Measurements from ENCODE around the gene TRDMT1.
A peak's percentile ranks its signal among the peaks of the same experiment; 100 is the strongest.

The TRDMT1 gene

GRCh38 chr10:17234431-17234945 lies 33.0 kb upstream of the TRDMT1 start:
- TF ChIP-seq CTCF (IDR thresholded peaks at IDR 0.05; ENCODE audit: low read depth, low read length, missing control alignments) = no peak
- DNase-seq = no peak
- no peaks in the 10 kb centered on the region for H3K27me3 ChIP-seq (replicated peaks)
- H3K36me3 ChIP-seq (replicated peaks) = peaks cover 79% of the 10 kb centered on the region
- peak overlapping the region; percentile 99 for H3K4me3 ChIP-seq (ENCODE audit: low read depth, low read length)
- H3K27ac ChIP-seq = peak overlapping the region; percentile 99
- in situ Hi-C loops (cut with HindIII; ENCODE audit: low pct_ligation_motif_present, low sequenced_read_pairs) = loop anchor here (25.0 kb wide), 1 partner anchor 372 kb away; no protein-coding TSS in a partner anchor

GRCh38 chr10:17233286-17233991 lies 32.0 kb upstream of the TRDMT1 start:
- DNase-seq = no peak
- peak overlapping the region; percentile 99 for H3K27ac ChIP-seq
- H3K4me3 ChIP-seq (ENCODE audit: low read depth, low read length) = peak overlapping the region; percentile 99
- TF ChIP-seq CTCF (IDR thresholded peaks at IDR 0.05; ENCODE audit: low read depth, low read length, missing control alignments) = peak; percentile 8
- H3K27me3 ChIP-seq (replicated peaks) = no peaks in the 10 kb centered on the region
- in situ Hi-C loops (cut with HindIII; ENCODE audit: low pct_ligation_motif_present, low sequenced_read_pairs) = loop anchor here (25.0 kb wide), 1 partner anchor 371 kb away; no protein-coding TSS in a partner anchor
- peaks cover 81% of the 10 kb centered on the region for H3K36me3 ChIP-seq (replicated peaks)

GRCh38 chr10:17232276-17232960 lies 30.9 kb upstream of the TRDMT1 start:
- in situ Hi-C loops (cut with HindIII; ENCODE audit: low pct_ligation_motif_present, low sequenced_read_pairs) = loop anchor here (25.0 kb wide), 1 partner anchor 370 kb away; no protein-coding TSS in a partner anchor
- peak overlapping the region; percentile 99 for H3K4me3 ChIP-seq (ENCODE audit: low read depth, low read length)

GRCh38 chr10:17231788-17232187 lies 30.3 kb upstream of the TRDMT1 start:
- peak overlapping the region; percentile 99 for H3K27ac ChIP-seq
- no peak for DNase-seq
- no peak for TF ChIP-seq CTCF (IDR thresholded peaks at IDR 0.05; ENCODE audit: low read depth, low read length, missing control alignments)
- H3K36me3 ChIP-seq (replicated peaks) = peaks cover 76% of the 10 kb centered on the region
- H3K27me3 ChIP-seq (replicated peaks) = no peaks in the 10 kb centered on the region
- peak overlapping the region; percentile 99 for H3K4me3 ChIP-seq (ENCODE audit: low read depth, low read length)
- in situ Hi-C loops (cut with HindIII; ENCODE audit: low pct_ligation_motif_present, low sequenced_read_pairs) = loop anchor here (25.0 kb wide), 1 partner anchor 369 kb away; no protein-coding TSS in a partner anchor

More at GRCh38 chr10:17232276-17232960, 30.9 kb upstream of the TRDMT1 start:
- H3K27me3 ChIP-seq (replicated peaks) = no peaks in the 10 kb centered on the region
- H3K36me3 ChIP-seq (replicated peaks) = peaks cover 81% of the 10 kb centered on the region
- TF ChIP-seq CTCF (IDR thresholded peaks at IDR 0.05; ENCODE audit: low read depth, low read length, missing control alignments) = no peak
- DNase-seq = no peak
- peak overlapping the region; percentile 99 for H3K27ac ChIP-seq

- Histone ChIP-seq H3K4me3 (ENCODE audit: low read depth, low read length) (peak overlapping the region; percentile 99), H3K27ac (peak overlapping the region; percentile 99), H3K36me3 (replicated peaks) (peaks cover 59% of the 10 kb centered on the region), H3K27me3 (replicated peaks) (no peaks in the 10 kb centered on the region)
- DNase-seq = peak; percentile 53
- in situ Hi-C loops (cut with HindIII; ENCODE audit: low pct_ligation_motif_present, low sequenced_read_pairs) = loop anchor here (25.0 kb wide), 1 partner anchor 368 kb away; no protein-coding TSS in a partner anchor
- TF ChIP-seq CTCF (IDR thresholded peaks at IDR 0.05; ENCODE audit: low read depth, low read length, missing control alignments) = peak; percentile 3
These were observed 28.7 kb upstream of the TRDMT1 start for GRCh38 chr10:17229967-17230682.
